ENCODE measurements around the gene TPSB2. TPM values are rescaled to one million over a fixed set of nuclear protein-coding genes. Genes with fewer than 3 reads are reported as not detected.

The TPSB2 gene
- total RNA-seq, 1 donor from 2014 or later, result not detected

GRCh38 chr16:1182950-1183907 lies 46.8 kb downstream of the TPSB2 start:
- peak overlapping the region; percentile 68 to 91 for H3K27ac ChIP-seq
- H3K36me3 ChIP-seq, result no peaks in the 10 kb centered on the region
- DNase-seq (ENCODE audit: low spot score in 2 of 2), result no peak
- intact Hi-C loops (cut with DNase I), result loop anchor here (2.0 to 5.0 kb wide), 2 partner anchors 24 to 211 kb away; partner anchors contain the start of gene LMF1
- TF ChIP-seq, protein P1, sequence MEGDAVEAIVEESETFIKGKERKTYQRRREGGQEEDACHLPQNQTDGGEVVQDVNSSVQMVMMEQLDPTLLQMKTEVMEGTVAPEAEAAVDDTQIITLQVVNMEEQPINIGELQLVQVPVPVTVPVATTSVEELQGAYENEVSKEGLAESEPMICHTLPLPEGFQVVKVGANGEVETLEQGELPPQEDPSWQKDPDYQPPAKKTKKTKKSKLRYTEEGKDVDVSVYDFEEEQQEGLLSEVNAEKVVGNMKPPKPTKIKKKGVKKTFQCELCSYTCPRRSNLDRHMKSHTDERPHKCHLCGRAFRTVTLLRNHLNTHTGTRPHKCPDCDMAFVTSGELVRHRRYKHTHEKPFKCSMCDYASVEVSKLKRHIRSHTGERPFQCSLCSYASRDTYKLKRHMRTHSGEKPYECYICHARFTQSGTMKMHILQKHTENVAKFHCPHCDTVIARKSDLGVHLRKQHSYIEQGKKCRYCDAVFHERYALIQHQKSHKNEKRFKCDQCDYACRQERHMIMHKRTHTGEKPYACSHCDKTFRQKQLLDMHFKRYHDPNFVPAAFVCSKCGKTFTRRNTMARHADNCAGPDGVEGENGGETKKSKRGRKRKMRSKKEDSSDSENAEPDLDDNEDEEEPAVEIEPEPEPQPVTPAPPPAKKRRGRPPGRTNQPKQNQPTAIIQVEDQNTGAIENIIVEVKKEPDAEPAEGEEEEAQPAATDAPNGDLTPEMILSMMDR (IDR thresholded peaks at IDR 0.05), result no peak
- H3K27me3 ChIP-seq, result no peaks in the 10 kb centered on the region
- H3K4me3 ChIP-seq, result peak overlapping the region in 1 of 2 donors; percentile 35
- H3K4me1 ChIP-seq, result peaks cover 19 to 32% of the 10 kb centered on the region in 2 donors
- no peaks in the 10 kb centered on the region for H3K9me3 ChIP-seq

GRCh38 chr16:1182316-1182671 lies 47.7 kb downstream of the TPSB2 start:
- H3K9me3 ChIP-seq, result no peaks in the 10 kb centered on the region
- peak; percentile 70 to 92 for DNase-seq (ENCODE audit: low spot score in 2 of 2)
- peak overlapping the region; percentile 6 to 35 for H3K4me3 ChIP-seq
- TF ChIP-seq, protein P1 (IDR thresholded peaks at IDR 0.05), result no peak
- intact Hi-C loops (cut with DNase I), result loop anchor here (2.0 to 5.0 kb wide), 2 partner anchors 23 to 210 kb away; partner anchors contain the start of gene LMF1
- peaks cover 19 to 32% of the 10 kb centered on the region in 2 donors for H3K4me1 ChIP-seq
- H3K27me3 ChIP-seq, result no peaks in the 10 kb centered on the region
- no peaks in the 10 kb centered on the region for H3K36me3 ChIP-seq
- peak overlapping the region; percentile 83 to 91 for H3K27ac ChIP-seq

- Histone ChIP-seq H3K27me3 (no peaks in the 10 kb centered on the region), H3K9me3 (no peaks in the 10 kb centered on the region), H3K27ac (peak overlapping the region; percentile 83 to 91), H3K36me3 (no peaks in the 10 kb centered on the region), H3K4me1 (peaks cover 19 to 32% of the 10 kb centered on the region in 2 donors), H3K4me3 (peak overlapping the region; percentile 6 to 35)
- intact Hi-C loops (cut with DNase I), result loop anchor here (1.0 to 5.0 kb wide), 3 partner anchors 23 to 209 kb away; partner anchors contain the start of genes C1QTNF8 and LMF1
- no peak for DNase-seq (ENCODE audit: low spot score in 2 of 2)
- TF ChIP-seq, protein P1 (IDR thresholded peaks at IDR 0.05), result no peak
Observed at GRCh38 chr16:1181404-1182315, 48.3 kb downstream of the TPSB2 start.

DNA sequence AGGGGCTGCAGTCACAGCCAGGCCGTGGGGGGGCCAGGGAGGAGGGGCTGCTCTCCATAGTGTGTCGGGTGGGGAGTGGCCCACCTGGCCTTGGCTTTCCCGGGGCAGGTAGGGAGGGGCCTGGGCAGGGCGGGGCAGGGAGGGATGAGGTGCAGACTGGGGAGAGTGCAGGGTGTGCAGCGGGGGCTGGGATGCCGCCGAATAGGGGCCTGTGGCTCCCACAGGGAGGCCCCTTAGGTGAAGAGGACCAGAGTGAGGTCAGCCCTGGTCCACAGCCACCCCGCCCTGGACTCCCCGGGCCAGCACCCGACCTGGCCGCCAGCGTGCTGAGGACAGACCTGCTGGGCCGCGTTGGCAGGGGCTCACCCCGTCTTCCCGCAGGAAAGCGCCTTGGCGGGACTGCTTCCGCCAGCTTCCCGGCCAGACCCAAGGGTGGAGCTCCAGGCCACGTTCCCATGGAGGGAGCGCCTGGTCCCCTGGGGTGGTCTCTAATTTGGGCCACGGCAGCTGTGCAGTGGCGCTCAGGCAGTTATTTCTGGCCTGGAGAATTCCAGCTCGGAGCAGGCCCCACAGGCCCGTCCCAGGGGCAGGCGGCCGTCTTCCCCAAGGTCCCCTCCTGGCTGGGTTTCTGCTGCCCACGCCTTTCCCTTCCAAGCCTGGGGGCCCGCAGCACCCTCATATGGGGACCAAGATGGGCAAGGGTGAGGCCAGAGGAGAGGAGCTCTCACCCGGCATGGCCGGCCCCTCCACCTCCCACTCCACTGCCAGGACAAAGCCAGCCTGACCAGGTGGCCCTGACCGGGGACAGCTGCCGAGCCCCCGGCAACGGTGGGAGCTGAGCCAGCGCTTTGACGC lies 49.2 kb downstream of the TPSB2 start:
- intact Hi-C loops (cut with DNase I), result loop anchor here (1.0 to 5.0 kb wide), 2 partner anchors 84 to 208 kb away; partner anchors contain the start of genes C1QTNF8 and LMF1
- H3K4me3 ChIP-seq, result peak overlapping the region in 1 of 2 donors; percentile 35

More for the DNA sequence above, 49.2 kb downstream of the TPSB2 start:
- peak; percentile 53 to 86 for DNase-seq (ENCODE audit: low spot score in 2 of 2)
- H3K27ac ChIP-seq, result peak overlapping the region; percentile 83 to 91
- no peaks in the 10 kb centered on the region for H3K9me3 ChIP-seq
- no peaks in the 10 kb centered on the region for H3K27me3 ChIP-seq
- TF ChIP-seq, protein P1 (IDR thresholded peaks at IDR 0.05), result no peak
- H3K36me3 ChIP-seq, result no peaks in the 10 kb centered on the region
- peaks cover 19 to 32% of the 10 kb centered on the region in 2 donors for H3K4me1 ChIP-seq

Other genes starting within 250 kb of the TPSB2 start
- gene SOX8, start 248.4 kb downstream of the TPSB2 start, total RNA-seq, result 18.9 TPM
- gene SSTR5, start 157.4 kb downstream of the TPSB2 start, total RNA-seq, result not detected
- not detected for gene C1QTNF8, start 133.9 kb downstream of the TPSB2 start, total RNA-seq
- gene CACNA1H, start 77.1 kb downstream of the TPSB2 start, total RNA-seq, result 57.5 TPM
- gene TPSG1, start 4.9 kb downstream of the TPSB2 start, total RNA-seq, result not detected
- 6.7 TPM for gene TPSAB1, start 10.5 kb upstream of the TPSB2 start, total RNA-seq
- 20.8 TPM for gene TPSD1, start 25.9 kb upstream of the TPSB2 start, total RNA-seq
- 141 TPM for gene UBE2I, start 79.5 kb upstream of the TPSB2 start, total RNA-seq
- gene BAIAP3, start 103.5 kb upstream of the TPSB2 start, total RNA-seq, result 0.64 TPM
- 143 TPM for gene TSR3, start 121.7 kb upstream of the TPSB2 start, total RNA-seq
- 86.6 TPM for gene GNPTG, start 121.7 kb upstream of the TPSB2 start, total RNA-seq
- 144 TPM for gene UNKL, start 184.5 kb upstream of the TPSB2 start, total RNA-seq
- gene UQCC4, start 190.6 kb upstream of the TPSB2 start, total RNA-seq, result 107 TPM
- not detected for gene PERCC1, start 200.9 kb upstream of the TPSB2 start, total RNA-seq
- not detected for gene CCDC154, start 214.4 kb upstream of the TPSB2 start, total RNA-seq
- 108 TPM for gene CLCN7, start 244.8 kb upstream of the TPSB2 start, total RNA-seq

Data from ascending aorta (tissue), 2 donors.